OCI-LY3 (cell line): Measurements from ENCODE around the gene CRY1.

Source experiments
- CTCF ChIP-seq: fragments of 200-600, 300-600 bp; sonication (generic); IDR thresholded peaks from 2 replicates; pipeline ENCODE4 v1.5.1; 2014; ENCODE audit warnings: antibody characterized with exemption, low read length, low read depth
- EZH2phosphoT487 ChIP-seq: fragments of 200-600 bp; shearing (Covaris generic); IDR thresholded peaks from 2 replicates; pipeline ENCODE4 v1.6.1; 2018; ENCODE audit warnings: antibody characterized with exemption, mixed run types, low read depth

DNA sequence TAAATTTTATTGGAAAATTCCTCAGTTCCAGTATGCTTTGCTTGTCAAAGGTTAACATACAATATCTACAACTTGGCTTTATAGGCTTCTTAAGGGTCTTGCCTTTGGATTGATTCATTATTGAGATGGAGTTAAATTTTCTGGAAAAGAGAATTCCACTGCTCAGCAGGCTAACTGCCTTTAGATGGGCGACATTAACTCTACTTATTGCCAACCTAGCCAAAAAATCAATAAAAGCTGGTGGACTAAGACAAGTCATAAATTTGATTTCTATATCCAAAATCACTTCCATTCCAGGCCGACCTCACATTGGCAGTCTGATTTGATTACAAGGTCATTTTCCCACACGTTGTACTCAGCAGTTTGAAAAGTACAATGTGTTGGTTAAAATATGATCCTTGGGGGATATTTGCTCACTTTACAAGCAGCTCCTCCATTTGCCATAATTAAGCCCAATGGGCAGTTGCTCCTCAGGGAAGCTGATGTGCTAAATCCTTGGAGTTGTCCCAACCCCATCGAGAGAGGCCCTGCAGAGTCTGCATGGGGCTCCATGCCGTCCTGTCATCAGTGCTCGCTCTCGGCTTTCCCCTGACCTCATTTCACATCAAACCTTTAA, 36.1 kb upstream of the CRY1 start:
- TF ChIP-seq CTCF, result no peak
- no peak for TF ChIP-seq EZH2phosphoT487
